ENCODE data around the gene ANKRD6.

DNA sequence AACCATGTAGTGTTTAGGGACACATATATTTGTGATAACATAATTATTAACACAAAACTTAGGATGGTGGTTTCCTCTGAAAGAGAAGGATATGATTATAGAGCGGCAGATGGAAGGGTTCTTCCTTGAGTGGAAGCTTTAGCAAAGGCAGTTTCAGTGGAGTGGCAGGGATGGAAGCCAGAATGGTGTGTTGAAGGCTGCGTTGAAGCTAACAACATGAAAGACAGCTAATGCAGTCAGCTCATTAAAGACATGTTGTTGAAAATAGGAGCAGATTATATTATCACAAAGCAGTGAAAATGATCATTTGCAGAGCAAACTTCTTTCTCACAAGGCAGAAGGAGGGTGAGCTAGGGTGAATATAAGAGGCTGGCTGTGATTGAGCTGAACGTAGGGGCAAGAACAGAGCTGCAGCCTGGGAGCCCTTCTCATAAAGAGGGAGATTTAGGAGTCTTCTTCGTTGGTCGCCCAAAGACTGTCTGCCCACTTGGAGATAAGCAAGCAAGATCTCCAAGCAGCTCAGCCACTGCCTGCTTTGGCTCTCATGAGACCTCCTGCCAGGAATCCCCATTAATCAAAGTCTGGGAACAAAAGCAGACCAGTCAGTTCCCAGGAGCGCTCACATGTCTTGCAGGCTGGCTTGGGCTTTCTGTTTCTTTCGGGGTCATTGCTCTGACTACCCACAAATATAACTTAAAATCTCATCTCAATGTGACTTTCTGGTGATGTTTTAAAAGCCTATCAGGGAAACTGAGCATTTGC is 2.6 kb upstream of the ANKRD6 start:
- TF ChIP-seq, protein P1, sequence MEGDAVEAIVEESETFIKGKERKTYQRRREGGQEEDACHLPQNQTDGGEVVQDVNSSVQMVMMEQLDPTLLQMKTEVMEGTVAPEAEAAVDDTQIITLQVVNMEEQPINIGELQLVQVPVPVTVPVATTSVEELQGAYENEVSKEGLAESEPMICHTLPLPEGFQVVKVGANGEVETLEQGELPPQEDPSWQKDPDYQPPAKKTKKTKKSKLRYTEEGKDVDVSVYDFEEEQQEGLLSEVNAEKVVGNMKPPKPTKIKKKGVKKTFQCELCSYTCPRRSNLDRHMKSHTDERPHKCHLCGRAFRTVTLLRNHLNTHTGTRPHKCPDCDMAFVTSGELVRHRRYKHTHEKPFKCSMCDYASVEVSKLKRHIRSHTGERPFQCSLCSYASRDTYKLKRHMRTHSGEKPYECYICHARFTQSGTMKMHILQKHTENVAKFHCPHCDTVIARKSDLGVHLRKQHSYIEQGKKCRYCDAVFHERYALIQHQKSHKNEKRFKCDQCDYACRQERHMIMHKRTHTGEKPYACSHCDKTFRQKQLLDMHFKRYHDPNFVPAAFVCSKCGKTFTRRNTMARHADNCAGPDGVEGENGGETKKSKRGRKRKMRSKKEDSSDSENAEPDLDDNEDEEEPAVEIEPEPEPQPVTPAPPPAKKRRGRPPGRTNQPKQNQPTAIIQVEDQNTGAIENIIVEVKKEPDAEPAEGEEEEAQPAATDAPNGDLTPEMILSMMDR (IDR thresholded peaks at IDR 0.05) = no peak
- TF ChIP-seq POLR2A (IDR thresholded peaks at IDR 0.05) = no peak

Data from heart left ventricle (tissue), 13 donors.